A673 (cell line): Measurements from ENCODE around the gene USP12.

Source experiments
- CTCF ChIP-seq: fragments of 300-800, 200-600 bp; sonication (generic); conservative IDR thresholded peaks from 2 replicates; pipeline ENCODE4 v1.5.1; 2017; ENCODE audit warnings: low read depth, mild to moderate bottlenecking, antibody characterized with exemption, low read length, moderate library complexity, mixed read lengths
- EZH2 ChIP-seq: fragments of 200-600 bp; sonication (generic); IDR thresholded peaks from 2 replicates; pipeline ENCODE4 v1.6.1; 2017; ENCODE audit warnings: borderline replicate concordance, low read depth, mild to moderate bottlenecking, mixed read lengths, antibody characterized with exemption, low read length; ENCODE audit not compliant: poor library complexity, severe bottlenecking

DNA sequence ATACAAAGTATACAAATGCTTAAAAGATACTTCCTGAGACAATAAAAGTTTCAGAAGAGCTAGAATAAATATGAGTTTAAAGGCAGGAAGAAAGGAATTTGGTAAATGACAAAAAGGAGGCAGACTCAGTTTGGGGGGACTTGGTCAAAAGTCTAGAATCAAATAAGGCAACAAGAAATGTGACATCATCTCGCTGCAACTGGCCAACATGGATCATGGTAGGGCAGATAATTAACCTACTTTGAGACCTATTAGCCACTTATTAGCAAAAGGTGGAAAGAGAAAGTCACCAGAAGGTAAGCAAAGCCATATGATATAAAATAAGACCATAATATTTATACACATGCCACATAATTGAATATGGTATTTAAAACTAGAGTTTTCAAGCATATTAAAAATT is 5.3 kb downstream of the USP12 start:
- TF ChIP-seq EZH2 (no peak), CTCF (no peak)
